ENCODE results near the gene FHAD1. TPM values are rescaled to one million over a fixed set of nuclear protein-coding genes. Genes with fewer than 3 reads are reported as not detected.

Gene FHAD1
- total RNA-seq, 1 experiment from 2014 or later = 1.9 TPM

DNA sequence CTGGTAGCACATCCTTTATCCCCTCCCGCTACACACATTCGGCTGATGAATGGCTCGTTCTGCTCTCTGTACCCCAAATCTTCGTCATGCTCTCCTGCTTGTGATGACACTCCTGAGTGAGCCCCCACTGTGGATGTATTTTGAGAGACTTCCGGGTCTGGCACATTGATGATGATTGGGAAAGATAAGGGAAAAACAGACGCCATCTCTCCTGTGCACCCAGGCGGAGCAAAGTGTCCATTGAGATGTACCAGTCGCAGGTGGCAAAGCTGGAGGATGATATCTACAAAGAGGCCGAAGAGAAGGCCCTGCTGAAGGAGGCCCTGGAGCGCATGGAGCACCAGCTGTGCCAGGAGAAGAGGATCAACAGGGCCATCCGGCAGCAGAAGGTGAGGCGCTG lies 134.8 kb downstream of the FHAD1 start:
- Histone ChIP-seq H3K23ac (ENCODE audit: insufficient read length, low read depth, low read length) (no peak overlapping the region), H4K91ac (ENCODE audit: insufficient read length, low read depth, low read length) (no peak overlapping the region), H2BK15ac (ENCODE audit: low read depth, low read length) (no peak overlapping the region), H2BK5ac (ENCODE audit: insufficient read length, low read length) (no peak overlapping the region), H2BK12ac (ENCODE audit: insufficient read length, low read depth, low read length) (no peak overlapping the region), H4K5ac (ENCODE audit: insufficient read length, low read depth, low read length) (no peak overlapping the region), H2BK120ac (ENCODE audit: low read depth, low read length, poor library complexity, severe bottlenecking) (no peak overlapping the region), H3K14ac (ENCODE audit: insufficient read depth, low read length) (no peak overlapping the region), H2AFZ (ENCODE audit: low read length) (no peak overlapping the region), H3K9ac (ENCODE audit: extremely low read depth, insufficient read length, low read length) (no peak overlapping the region), H3K23me2 (ENCODE audit: insufficient read length, low read depth, low read length, poor library complexity, severe bottlenecking) (peaks cover 2% of the 10 kb centered on the region), H3K56ac (ENCODE audit: insufficient read length, low read depth, low read length) (no peak overlapping the region), H3K18ac (ENCODE audit: insufficient read length, low read depth, low read length) (no peak overlapping the region), H3K79me2 (ENCODE audit: insufficient read depth, low read length) (no peaks in the 10 kb centered on the region), H3T11ph (ENCODE audit: low read length) (no peak overlapping the region), H3K79me1 (ENCODE audit: insufficient read depth, low read depth, low read length, poor library complexity, severe bottlenecking) (no peaks in the 10 kb centered on the region), H3K27me3 (ENCODE audit: insufficient read depth, low read length) (peaks cover 21% of the 10 kb centered on the region; the same call in 1 of the 2 replicates), H4K20me1 (ENCODE audit: control insufficient read depth, insufficient read depth, insufficient read length) (peaks cover 2% of the 10 kb centered on the region), H3K9me3 (ENCODE audit: control insufficient read depth, low read depth, low read length) (no peaks in the 10 kb centered on the region), H4K8ac (replicated peaks; ENCODE audit: insufficient read length, low read depth, low read length) (no peak overlapping the region), H3K27ac (ENCODE audit: insufficient read length, low read depth, low read length) (no peak overlapping the region), H2AK5ac (ENCODE audit: insufficient read length, low read length) (no peak overlapping the region), H3K4me1 (ENCODE audit: insufficient read depth, low read length) (peaks cover 10% of the 10 kb centered on the region; the same call in 1 of the 2 replicates), H3K4ac (ENCODE audit: low read depth, low read length) (no peak overlapping the region), H3K4me2 (ENCODE audit: insufficient read depth, insufficient read length, low read length) (no peak overlapping the region), H2BK20ac (ENCODE audit: low read depth, low read length, poor library complexity, severe bottlenecking) (no peak overlapping the region)
- Mint-ChIP-seq H3K36me3 (ENCODE audit: insufficient read depth in 1 of 3, low read depth in 3 of 3) (no peaks in the 10 kb centered on the region; a peak in 1 of 7 replicates), H3K4me3 (no peak overlapping the region; a peak in 1 of 5 replicates), H3K9me3 (no peaks in the 10 kb centered on the region; a peak in 1 of 5 replicates), H3K27ac (no peak overlapping the region), H3K4me1 (peaks cover 74 to 89% of the 10 kb centered on the region in 2 experiments), H3K27me3 (ENCODE audit: low read depth) (peaks cover 86% of the 10 kb centered on the region)
- DNase-seq = no peak
- no CpG with 5 or more reads among the region's 12 CpGs for WGBS (ENCODE audit: extremely low coverage, insufficient read length, low lambda C conversion rate)
- TF ChIP-seq, protein P1, sequence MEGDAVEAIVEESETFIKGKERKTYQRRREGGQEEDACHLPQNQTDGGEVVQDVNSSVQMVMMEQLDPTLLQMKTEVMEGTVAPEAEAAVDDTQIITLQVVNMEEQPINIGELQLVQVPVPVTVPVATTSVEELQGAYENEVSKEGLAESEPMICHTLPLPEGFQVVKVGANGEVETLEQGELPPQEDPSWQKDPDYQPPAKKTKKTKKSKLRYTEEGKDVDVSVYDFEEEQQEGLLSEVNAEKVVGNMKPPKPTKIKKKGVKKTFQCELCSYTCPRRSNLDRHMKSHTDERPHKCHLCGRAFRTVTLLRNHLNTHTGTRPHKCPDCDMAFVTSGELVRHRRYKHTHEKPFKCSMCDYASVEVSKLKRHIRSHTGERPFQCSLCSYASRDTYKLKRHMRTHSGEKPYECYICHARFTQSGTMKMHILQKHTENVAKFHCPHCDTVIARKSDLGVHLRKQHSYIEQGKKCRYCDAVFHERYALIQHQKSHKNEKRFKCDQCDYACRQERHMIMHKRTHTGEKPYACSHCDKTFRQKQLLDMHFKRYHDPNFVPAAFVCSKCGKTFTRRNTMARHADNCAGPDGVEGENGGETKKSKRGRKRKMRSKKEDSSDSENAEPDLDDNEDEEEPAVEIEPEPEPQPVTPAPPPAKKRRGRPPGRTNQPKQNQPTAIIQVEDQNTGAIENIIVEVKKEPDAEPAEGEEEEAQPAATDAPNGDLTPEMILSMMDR (conservative IDR thresholded peaks at IDR 0.05) = no peak
